ENCODE results near the gene ATP2A2.

The ATP2A2 gene

GRCh38 chr12:110343114-110343513 lies 62.1 kb downstream of the ATP2A2 start:
- Histone ChIP-seq H2BK12ac (ENCODE audit: low read length in 2 of 2) (no peak overlapping the region), H2AK5ac (ENCODE audit: low read length, severe bottlenecking) (no peak overlapping the region), H4K91ac (ENCODE audit: low read length) (no peak overlapping the region), H3K14ac (ENCODE audit: low read length in 2 of 2) (no peak overlapping the region), H3K18ac (ENCODE audit: low read depth in 1 of 2, low read length in 2 of 2) (no peak overlapping the region), H3K79me1 (replicated peaks; ENCODE audit: low read length, poor library complexity, severe bottlenecking) (peaks cover 37% of the 10 kb centered on the region), H3K9me3 (ENCODE audit: control insufficient read depth, low read length) (no peaks in the 10 kb centered on the region), H3K4ac (ENCODE audit: low read depth in 1 of 2, low read length in 2 of 2) (no peak overlapping the region), H2BK15ac (ENCODE audit: low read depth, poor library complexity, severe bottlenecking) (no peak overlapping the region), H3K36me3 (ENCODE audit: control insufficient read depth in 1 of 2, insufficient read depth in 2 of 2, low read depth in 1 of 2, low read length in 2 of 2) (peaks cover 69 to 100% of the 10 kb centered on the region in 2 experiments), H2AFZ (ENCODE audit: low read depth, low read length) (no peak overlapping the region), H3K4me1 (ENCODE audit: control insufficient read depth, insufficient read depth, low read depth, low read length) (peaks cover 3% of the 10 kb centered on the region), H3K9ac (ENCODE audit: low read length) (no peak overlapping the region), H3K27ac (ENCODE audit: low read length, poor library complexity, severe bottlenecking) (no peak overlapping the region), H2BK120ac (ENCODE audit: low read depth, low read length) (no peak overlapping the region), H2BK5ac (ENCODE audit: low read depth, low read length, poor library complexity, severe bottlenecking) (no peak overlapping the region), H3K27me3 (ENCODE audit: control insufficient read depth in 1 of 2, insufficient read depth in 1 of 2, low read length in 2 of 2) (no peaks in the 10 kb centered on the region), H3K23ac (ENCODE audit: low read length in 2 of 2) (no peak overlapping the region), H3K4me2 (ENCODE audit: low read length, poor library complexity, severe bottlenecking) (no peak overlapping the region), H3K4me3 (ENCODE audit: insufficient read depth in 1 of 2, low read depth in 1 of 2, low read length in 2 of 2) (no peak overlapping the region), H4K8ac (ENCODE audit: low read length) (no peak overlapping the region)
- no peak for DNase-seq
- 98% methylated on average over 2 of the region's 5 CpGs for WGBS

GRCh38 chr12:110343736-110344555 lies 62.9 kb downstream of the ATP2A2 start:
- WGBS = 97% methylated on average over 7 of the region's 9 CpGs
- no peak overlapping the region for H3K27ac ChIP-seq (ENCODE audit: low read length, poor library complexity, severe bottlenecking)
- no peaks in the 10 kb centered on the region for H3K27me3 ChIP-seq (ENCODE audit: control insufficient read depth in 1 of 2, insufficient read depth in 1 of 2, low read length in 2 of 2)
- peaks cover 3% of the 10 kb centered on the region for H3K4me1 ChIP-seq (ENCODE audit: control insufficient read depth, insufficient read depth, low read depth, low read length)
- H3K18ac ChIP-seq (ENCODE audit: low read depth in 1 of 2, low read length in 2 of 2) = no peak overlapping the region
- no peak overlapping the region for H4K91ac ChIP-seq (ENCODE audit: low read length)
- no peaks in the 10 kb centered on the region for H3K9me3 ChIP-seq (ENCODE audit: control insufficient read depth, low read length)
- H3K4me2 ChIP-seq (ENCODE audit: low read length, poor library complexity, severe bottlenecking) = no peak overlapping the region
- H3K14ac ChIP-seq (ENCODE audit: low read length in 2 of 2) = no peak overlapping the region
- no peak for DNase-seq
- no peak overlapping the region for H2BK5ac ChIP-seq (ENCODE audit: low read depth, low read length, poor library complexity, severe bottlenecking)
- no peak overlapping the region for H2BK15ac ChIP-seq (ENCODE audit: low read depth, poor library complexity, severe bottlenecking)
- H3K9ac ChIP-seq (ENCODE audit: low read length) = no peak overlapping the region
- no peak overlapping the region for H3K4ac ChIP-seq (ENCODE audit: low read depth in 1 of 2, low read length in 2 of 2)
- H3K36me3 ChIP-seq (ENCODE audit: control insufficient read depth in 1 of 2, insufficient read depth in 2 of 2, low read depth in 1 of 2, low read length in 2 of 2) = peaks cover 70 to 100% of the 10 kb centered on the region in 2 experiments
- H3K4me3 ChIP-seq (ENCODE audit: insufficient read depth in 1 of 2, low read depth in 1 of 2, low read length in 2 of 2) = no peak overlapping the region
- H2AFZ ChIP-seq (ENCODE audit: low read depth, low read length) = no peak overlapping the region
- no peak overlapping the region for H2AK5ac ChIP-seq (ENCODE audit: low read length, severe bottlenecking)
- H4K8ac ChIP-seq (ENCODE audit: low read length) = no peak overlapping the region
- H2BK12ac ChIP-seq (ENCODE audit: low read length in 2 of 2) = no peak overlapping the region
- no peak overlapping the region for H3K23ac ChIP-seq (ENCODE audit: low read length in 2 of 2)
- peaks cover 33% of the 10 kb centered on the region for H3K79me1 ChIP-seq (replicated peaks; ENCODE audit: low read length, poor library complexity, severe bottlenecking)
- H2BK120ac ChIP-seq (ENCODE audit: low read depth, low read length) = no peak overlapping the region

- Histone ChIP-seq H2BK12ac (ENCODE audit: low read length in 2 of 2) (no peak overlapping the region), H3K27ac (ENCODE audit: low read length, poor library complexity, severe bottlenecking) (no peak overlapping the region), H4K91ac (ENCODE audit: low read length) (no peak overlapping the region), H4K8ac (ENCODE audit: low read length) (no peak overlapping the region), H3K14ac (ENCODE audit: low read length in 2 of 2) (no peak overlapping the region), H2BK120ac (ENCODE audit: low read depth, low read length) (no peak overlapping the region), H3K18ac (ENCODE audit: low read depth in 1 of 2, low read length in 2 of 2) (no peak overlapping the region), H2AK5ac (ENCODE audit: low read length, severe bottlenecking) (no peak overlapping the region), H3K79me1 (replicated peaks; ENCODE audit: low read length, poor library complexity, severe bottlenecking) (peaks cover 33% of the 10 kb centered on the region), H3K27me3 (ENCODE audit: control insufficient read depth in 1 of 2, insufficient read depth in 1 of 2, low read length in 2 of 2) (no peaks in the 10 kb centered on the region), H2AFZ (ENCODE audit: low read depth, low read length) (no peak overlapping the region), H3K4me1 (ENCODE audit: control insufficient read depth, insufficient read depth, low read depth, low read length) (peaks cover 3% of the 10 kb centered on the region), H3K36me3 (ENCODE audit: control insufficient read depth in 1 of 2, insufficient read depth in 2 of 2, low read depth in 1 of 2, low read length in 2 of 2) (peaks cover 73 to 100% of the 10 kb centered on the region in 2 experiments), H2BK15ac (ENCODE audit: low read depth, poor library complexity, severe bottlenecking) (no peak overlapping the region), H3K9me3 (ENCODE audit: control insufficient read depth, low read length) (no peaks in the 10 kb centered on the region), H3K4me3 (ENCODE audit: insufficient read depth in 1 of 2, low read depth in 1 of 2, low read length in 2 of 2) (no peak overlapping the region), H3K23ac (ENCODE audit: low read length in 2 of 2) (no peak overlapping the region), H2BK5ac (ENCODE audit: low read depth, low read length, poor library complexity, severe bottlenecking) (no peak overlapping the region), H3K4ac (ENCODE audit: low read depth in 1 of 2, low read length in 2 of 2) (no peak overlapping the region), H3K9ac (ENCODE audit: low read length) (no peak overlapping the region), H3K4me2 (ENCODE audit: low read length, poor library complexity, severe bottlenecking) (no peak overlapping the region)
- WGBS = 95% methylated on average over 9 of the region's 11 CpGs
- no peak for DNase-seq
Observed at GRCh38 chr12:110344657-110345056, 63.6 kb downstream of the ATP2A2 start.

GRCh38 chr12:110345176-110345661 lies 64.2 kb downstream of the ATP2A2 start:
- no peak overlapping the region for H2BK15ac ChIP-seq (ENCODE audit: low read depth, poor library complexity, severe bottlenecking)
- no peaks in the 10 kb centered on the region for H3K9me3 ChIP-seq (ENCODE audit: control insufficient read depth, low read length)
- H3K27ac ChIP-seq (ENCODE audit: low read length, poor library complexity, severe bottlenecking) = no peak overlapping the region
- H3K23ac ChIP-seq (ENCODE audit: low read length in 2 of 2) = no peak overlapping the region
- H2BK12ac ChIP-seq (ENCODE audit: low read length in 2 of 2) = no peak overlapping the region
- peaks cover 3% of the 10 kb centered on the region for H3K4me1 ChIP-seq (ENCODE audit: control insufficient read depth, insufficient read depth, low read depth, low read length)
- no peak overlapping the region for H2BK5ac ChIP-seq (ENCODE audit: low read depth, low read length, poor library complexity, severe bottlenecking)
- 95% methylated on average over 11 of the region's 11 CpGs for WGBS
- peaks cover 33% of the 10 kb centered on the region for H3K79me1 ChIP-seq (replicated peaks; ENCODE audit: low read length, poor library complexity, severe bottlenecking)
- H3K14ac ChIP-seq (ENCODE audit: low read length in 2 of 2) = no peak overlapping the region
- H3K36me3 ChIP-seq (ENCODE audit: control insufficient read depth in 1 of 2, insufficient read depth in 2 of 2, low read depth in 1 of 2, low read length in 2 of 2) = peaks cover 76 to 100% of the 10 kb centered on the region in 2 experiments
- H4K8ac ChIP-seq (ENCODE audit: low read length) = no peak overlapping the region
- H3K4ac ChIP-seq (ENCODE audit: low read depth in 1 of 2, low read length in 2 of 2) = no peak overlapping the region
- no peak overlapping the region for H2AK5ac ChIP-seq (ENCODE audit: low read length, severe bottlenecking)
- no peak overlapping the region for H2BK120ac ChIP-seq (ENCODE audit: low read depth, low read length)
- no peak overlapping the region for H4K91ac ChIP-seq (ENCODE audit: low read length)
- no peak overlapping the region for H2AFZ ChIP-seq (ENCODE audit: low read depth, low read length)
- no peak overlapping the region for H3K18ac ChIP-seq (ENCODE audit: low read depth in 1 of 2, low read length in 2 of 2)
- no peak overlapping the region for H3K4me2 ChIP-seq (ENCODE audit: low read length, poor library complexity, severe bottlenecking)
- H3K27me3 ChIP-seq (ENCODE audit: control insufficient read depth in 1 of 2, insufficient read depth in 1 of 2, low read length in 2 of 2) = no peaks in the 10 kb centered on the region
- no peak overlapping the region for H3K9ac ChIP-seq (ENCODE audit: low read length)
- H3K4me3 ChIP-seq (ENCODE audit: insufficient read depth in 1 of 2, low read depth in 1 of 2, low read length in 2 of 2) = no peak overlapping the region
- DNase-seq = no peak

All from mesenchymal stem cell (in vitro differentiated cells and primary cell).